Measurements from ENCODE around the gene SH3PXD2A. TPM values are rescaled to one million over a fixed set of nuclear protein-coding genes. Genes with fewer than 3 reads are reported as not detected.

SH3PXD2A gene
- total and polyA plus RNA-seq, 2 of the 4 experiments (the other 2 are of a cell fraction): 6.3 to 23.0 TPM

DNA sequence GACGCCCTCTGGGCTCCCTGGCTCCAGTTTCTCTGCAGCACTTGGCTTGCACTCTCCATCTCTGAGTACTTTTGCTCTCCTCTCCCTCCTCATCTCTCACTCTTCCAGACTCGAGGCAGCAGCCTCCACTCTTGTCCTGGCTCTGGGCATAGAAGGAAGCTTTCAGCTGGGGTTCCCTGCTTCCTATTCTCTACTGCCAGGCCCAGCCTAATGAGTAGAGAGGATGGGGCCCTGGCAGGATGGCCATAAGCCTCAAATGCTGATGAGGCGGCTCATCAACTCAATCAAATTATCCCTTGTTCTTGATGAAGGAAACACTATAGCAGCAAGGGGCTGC lies 306.1 kb downstream of the SH3PXD2A start:
- BruUV-seq (replicated peaks): no TSS peak
- no peak for ATAC-seq (ENCODE audit: low read depth)
- TF ChIP-seq, protein P1, sequence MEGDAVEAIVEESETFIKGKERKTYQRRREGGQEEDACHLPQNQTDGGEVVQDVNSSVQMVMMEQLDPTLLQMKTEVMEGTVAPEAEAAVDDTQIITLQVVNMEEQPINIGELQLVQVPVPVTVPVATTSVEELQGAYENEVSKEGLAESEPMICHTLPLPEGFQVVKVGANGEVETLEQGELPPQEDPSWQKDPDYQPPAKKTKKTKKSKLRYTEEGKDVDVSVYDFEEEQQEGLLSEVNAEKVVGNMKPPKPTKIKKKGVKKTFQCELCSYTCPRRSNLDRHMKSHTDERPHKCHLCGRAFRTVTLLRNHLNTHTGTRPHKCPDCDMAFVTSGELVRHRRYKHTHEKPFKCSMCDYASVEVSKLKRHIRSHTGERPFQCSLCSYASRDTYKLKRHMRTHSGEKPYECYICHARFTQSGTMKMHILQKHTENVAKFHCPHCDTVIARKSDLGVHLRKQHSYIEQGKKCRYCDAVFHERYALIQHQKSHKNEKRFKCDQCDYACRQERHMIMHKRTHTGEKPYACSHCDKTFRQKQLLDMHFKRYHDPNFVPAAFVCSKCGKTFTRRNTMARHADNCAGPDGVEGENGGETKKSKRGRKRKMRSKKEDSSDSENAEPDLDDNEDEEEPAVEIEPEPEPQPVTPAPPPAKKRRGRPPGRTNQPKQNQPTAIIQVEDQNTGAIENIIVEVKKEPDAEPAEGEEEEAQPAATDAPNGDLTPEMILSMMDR (conservative IDR thresholded peaks at IDR 0.05; ENCODE audit: low read depth, low read length): no peak
- TF ChIP-seq MXI1 (IDR thresholded peaks at IDR 0.05; ENCODE audit: borderline replicate concordance, low read depth, low read length) (no peak), MAFK (IDR thresholded peaks at IDR 0.05; ENCODE audit: low read depth, low read length) (no peak), MAZ (IDR thresholded peaks at IDR 0.05; ENCODE audit: borderline replicate concordance, low read depth, low read length) (no peak), FOS (IDR thresholded peaks at IDR 0.05; ENCODE audit: low read depth, low read length) (no peak), POLR2A (IDR thresholded peaks at IDR 0.05; ENCODE audit: low read depth, low read length) (no peak), CHD1 (IDR thresholded peaks at IDR 0.05; ENCODE audit: low read depth, low read length) (no peak), RFX5 (IDR thresholded peaks at IDR 0.05; ENCODE audit: low read depth, low read length) (no peak), SMC3 (IDR thresholded peaks at IDR 0.05; ENCODE audit: low read depth, low read length) (no peak), BHLHE40 (IDR thresholded peaks at IDR 0.05; ENCODE audit: low read depth, low read length) (no peak)
- TF ChIP-seq, protein P2, sequence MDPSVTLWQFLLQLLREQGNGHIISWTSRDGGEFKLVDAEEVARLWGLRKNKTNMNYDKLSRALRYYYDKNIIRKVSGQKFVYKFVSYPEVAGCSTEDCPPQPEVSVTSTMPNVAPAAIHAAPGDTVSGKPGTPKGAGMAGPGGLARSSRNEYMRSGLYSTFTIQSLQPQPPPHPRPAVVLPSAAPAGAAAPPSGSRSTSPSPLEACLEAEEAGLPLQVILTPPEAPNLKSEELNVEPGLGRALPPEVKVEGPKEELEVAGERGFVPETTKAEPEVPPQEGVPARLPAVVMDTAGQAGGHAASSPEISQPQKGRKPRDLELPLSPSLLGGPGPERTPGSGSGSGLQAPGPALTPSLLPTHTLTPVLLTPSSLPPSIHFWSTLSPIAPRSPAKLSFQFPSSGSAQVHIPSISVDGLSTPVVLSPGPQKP (IDR thresholded peaks at IDR 0.05; ENCODE audit: borderline replicate concordance, low read depth, low read length): no peak
- Histone ChIP-seq H3K56ac (ENCODE audit: extremely low read depth, insufficient read depth, low read length) (no peak overlapping the region), H4K20me1 (ENCODE audit: insufficient read depth, low read length) (peaks cover under 1% of the 10 kb centered on the region; the same call in 1 of the 2 replicates), H3K9me1 (ENCODE audit: insufficient read depth, low read length) (peaks cover 6% of the 10 kb centered on the region; the same call in 1 of the 2 replicates), H3K27ac (ENCODE audit: insufficient read depth, low read length) (no peak overlapping the region), H3K14ac (replicated peaks; ENCODE audit: low read depth, low read length) (no peak overlapping the region), H2BK15ac (ENCODE audit: low read depth, low read length) (no peak overlapping the region), H2BK5ac (ENCODE audit: low read depth, low read length, poor library complexity, severe bottlenecking) (no peak overlapping the region), H2BK120ac (ENCODE audit: low read depth, low read length) (no peak overlapping the region), H3K9ac (ENCODE audit: low read depth, low read length) (no peak overlapping the region), H3K4me1 (ENCODE audit: control insufficient read depth, insufficient read depth, low read length) (no peaks in the 10 kb centered on the region), H3K36me3 (ENCODE audit: control insufficient read depth, insufficient read depth, low read length) (no peaks in the 10 kb centered on the region), H4K91ac (ENCODE audit: insufficient read depth, low read depth, low read length) (no peak overlapping the region), H3K4me2 (ENCODE audit: low read depth, low read length) (no peak overlapping the region), H3K4ac (ENCODE audit: low read depth, low read length) (no peak overlapping the region), H2AFZ (replicated peaks; ENCODE audit: low read length, poor library complexity) (no peak overlapping the region), H2BK20ac (ENCODE audit: low read depth, low read length) (no peak overlapping the region), H3K79me1 (ENCODE audit: low read depth in 1 of 2, low read length in 2 of 2) (no peaks in the 10 kb centered on the region), H4K8ac (ENCODE audit: low read depth in 2 of 2, low read length in 2 of 2) (no peak overlapping the region), H3K23ac (ENCODE audit: low read depth, low read length) (no peak overlapping the region), H2AK5ac (ENCODE audit: low read depth, low read length) (no peak overlapping the region), H3K4me3 (ENCODE audit: insufficient read depth, low read depth, low read length) (no peak overlapping the region), H3K27me3 (ENCODE audit: control insufficient read depth, insufficient read depth, low read length) (peaks cover 83% of the 10 kb centered on the region), H4K5ac (ENCODE audit: low read depth, low read length) (no peak overlapping the region), H2AK9ac (replicated peaks; ENCODE audit: low read depth, low read length, poor library complexity) (no peak overlapping the region), H3K18ac (ENCODE audit: low read depth, low read length) (no peak overlapping the region), H3K9me3 (ENCODE audit: control insufficient read depth, insufficient read depth, low read length) (no peaks in the 10 kb centered on the region)
- ChIA-PET CTCF (no interaction called here), POLR2A (ENCODE audit: unreplicated experiment) (no interaction called here)
- in situ Hi-C loops (cut with MboI; ENCODE audit: low sequenced_read_pairs) (no loop called here), intact Hi-C loops (cut with micrococcal nuclease) (no loop called here), dilution Hi-C loops (cut with HindIII; ENCODE audit: low sequenced_read_pairs, unreplicated experiment) (no loop called here)
- DNase-seq: no peak
- no CpG with 5 or more reads among the region's 3 CpGs for WGBS, 2 experiments (ENCODE audit: extremely low coverage in 2 of 2, insufficient read length in 1 of 2)
